GM12864 (cell line): Measurements from ENCODE around the gene RGS11.

Source experiments
- DNase-seq: peaks from one replicate; pipeline ENCODE4 v3.0.0-alpha.2; 2011; ENCODE audit warnings: low read depth
- H3K4me3 ChIP-seq: 2 replicates; pipeline ENCODE4 v1.5.1; 2011; ENCODE audit warnings: mild to moderate bottlenecking, low read depth, low read length, control low read depth
- CTCF ChIP-seq: IDR thresholded peaks from 2 replicates; pipeline ENCODE4 v1.5.1; 2011; ENCODE audit warnings: low read depth, mild to moderate bottlenecking, moderate library complexity, low read length, control low read depth, inconsistent platforms; ENCODE audit errors: missing control alignments

RGS11 gene

GRCh38 chr16:255183-255582 lies 20.6 kb downstream of the RGS11 start:
- no peak for TF ChIP-seq CTCF
- no peak overlapping the region for H3K4me3 ChIP-seq
- DNase-seq, result no peak

GRCh38 chr16:254461-254860 lies 21.3 kb downstream of the RGS11 start:
- TF ChIP-seq CTCF, result no peak
- no peak overlapping the region for H3K4me3 ChIP-seq

DNA sequence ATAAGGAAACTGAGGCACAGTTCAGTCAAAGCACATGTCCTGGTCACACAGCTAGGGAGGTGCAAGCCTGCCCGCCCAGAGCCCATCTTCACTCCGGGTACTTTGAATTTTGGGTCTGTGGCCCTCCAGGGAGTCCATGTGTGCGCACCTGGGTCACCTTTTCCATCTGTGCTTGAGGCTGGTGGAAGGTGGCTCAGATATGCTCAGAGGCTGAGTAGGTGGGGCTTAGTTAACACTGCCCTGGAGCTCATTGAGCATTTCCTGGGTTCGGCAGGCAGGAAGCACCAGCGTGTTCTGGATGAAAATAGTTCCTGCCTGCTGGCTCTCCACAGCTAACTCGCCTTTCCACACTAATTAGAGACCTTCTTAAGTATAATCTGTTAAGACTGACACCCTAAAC lies 21.9 kb downstream of the RGS11 start:
- TF ChIP-seq CTCF, result no peak
- H3K4me3 ChIP-seq, result no peak overlapping the region
- no peak for DNase-seq

More at GRCh38 chr16:254461-254860, 21.3 kb downstream of the RGS11 start:
- DNase-seq, result no peak

DNA sequence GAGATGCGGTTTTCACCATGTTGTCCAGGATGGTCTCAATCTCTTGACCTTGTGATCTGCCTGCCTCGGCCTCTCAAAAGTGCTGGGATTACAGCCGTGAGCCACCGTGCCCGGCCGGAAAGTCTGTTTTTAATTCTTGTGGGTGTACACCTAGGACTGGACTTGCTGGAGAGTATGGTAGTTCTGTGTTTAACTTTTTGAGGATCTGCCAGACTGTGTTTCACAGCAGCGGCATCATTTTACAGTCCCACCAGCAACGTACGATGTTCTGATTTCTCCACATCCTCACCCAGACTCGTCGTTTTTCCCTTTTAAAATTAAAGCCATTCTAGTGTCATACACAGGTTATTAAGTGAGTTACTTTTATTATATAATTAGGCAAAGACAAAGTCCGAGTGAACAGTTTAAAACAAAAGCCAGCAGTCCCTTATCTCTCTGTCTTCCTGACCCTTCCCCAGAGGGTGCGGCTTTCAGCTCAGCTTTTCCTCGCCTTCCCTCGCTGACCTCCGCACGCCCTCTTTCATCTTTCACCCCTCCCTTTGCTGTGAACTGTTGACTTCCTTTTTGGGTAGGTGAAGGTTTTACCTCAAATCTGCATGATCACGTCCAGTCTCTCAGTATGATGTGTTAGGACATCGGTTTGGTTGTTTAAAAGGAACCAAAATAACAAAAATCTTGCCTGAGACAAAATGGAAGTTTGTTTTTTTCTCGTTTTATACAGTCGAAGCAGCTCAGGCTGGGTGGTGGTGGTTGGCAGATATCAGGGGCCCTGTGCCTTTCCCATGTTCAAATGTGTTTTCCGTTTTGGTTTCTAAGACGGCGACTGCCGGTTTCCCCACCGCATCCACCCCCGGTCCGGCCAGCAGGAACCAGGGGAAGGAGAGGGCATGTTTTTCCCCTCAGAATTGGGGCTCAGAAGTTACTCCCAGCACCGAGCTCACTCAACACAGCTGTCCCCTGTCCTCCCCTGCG lies 23.1 kb downstream of the RGS11 start:
- DNase-seq, result peak; percentile 34
- no peak for TF ChIP-seq CTCF
- H3K4me3 ChIP-seq, result peak overlapping the region; percentile 23

- no peak for DNase-seq
- no peak for TF ChIP-seq CTCF
- H3K4me3 ChIP-seq, result no peak overlapping the region
Observed at GRCh38 chr16:249431-249830, 26.3 kb downstream of the RGS11 start.

- no peak overlapping the region for H3K4me3 ChIP-seq
- no peak for TF ChIP-seq CTCF
- no peak for DNase-seq
Observed at GRCh38 chr16:247027-247426, 28.7 kb downstream of the RGS11 start.

GRCh38 chr16:245105-245504 lies 30.6 kb downstream of the RGS11 start:
- no peak for TF ChIP-seq CTCF
- H3K4me3 ChIP-seq, result no peak overlapping the region
- no peak for DNase-seq
